Glutamatergic neuron (in vitro differentiated cells): Measurements from ENCODE around the gene ST8SIA2. TPM values are rescaled to one million over a fixed set of nuclear protein-coding genes. Genes with fewer than 3 reads are reported as not detected.

Experiments used
- DNase-seq: peaks from one replicate; pipeline ENCODE4 v3.0.0; 2022
- H3K27ac Mint-ChIP-seq: one replicate; pipeline ENCODE4 v1.8.0; 2020; ENCODE audit warnings: mild to moderate bottlenecking, mixed read lengths, inconsistent platforms; ENCODE audit not compliant: unreplicated experiment
- H3K27me3 Mint-ChIP-seq: one replicate; pipeline ENCODE4 v1.8.0; 2020; ENCODE audit warnings: mild to moderate bottlenecking, moderate library complexity, mixed read lengths, inconsistent platforms; ENCODE audit not compliant: unreplicated experiment
- H3K36me3 Mint-ChIP-seq: one replicate; pipeline ENCODE4 v1.8.0; 2020; ENCODE audit warnings: mild to moderate bottlenecking, mixed read lengths, inconsistent platforms; ENCODE audit not compliant: unreplicated experiment
- H3K4me1 Mint-ChIP-seq: one replicate; pipeline ENCODE4 v1.8.0; 2020; ENCODE audit warnings: mild to moderate bottlenecking, low read depth, mixed read lengths, inconsistent platforms; ENCODE audit not compliant: unreplicated experiment
- H3K4me3 Mint-ChIP-seq: one replicate; pipeline ENCODE4 v1.8.0; 2020; ENCODE audit warnings: mild to moderate bottlenecking, mixed read lengths, inconsistent platforms; ENCODE audit not compliant: unreplicated experiment
- H3K9me3 Mint-ChIP-seq: one replicate; pipeline ENCODE4 v1.8.0; 2020; ENCODE audit warnings: mild to moderate bottlenecking, moderate library complexity, mixed read lengths, inconsistent platforms; ENCODE audit not compliant: unreplicated experiment
- CTCF ChIP-seq: fragments of 200-600 bp; sonication (generic); IDR thresholded peaks from one replicate; pipeline ENCODE4 v1.5.0; 2021; ENCODE audit not compliant: partially characterized antibody, unreplicated experiment
- total RNA-seq: library from RNA; stranded (reverse); fragmentation: NEBNext Ultra II Directional; extraction: Animal tissue kit (Norgen Biotek cat#: 25700); gene quantifications from one replicate; pipeline ENCODE4 v1.2.1, GENCODE V29; 2021; ENCODE audit not compliant: unreplicated experiment

The ST8SIA2 gene
- total RNA-seq, 1 donor from 2014 or later = 30.4 TPM

DNA sequence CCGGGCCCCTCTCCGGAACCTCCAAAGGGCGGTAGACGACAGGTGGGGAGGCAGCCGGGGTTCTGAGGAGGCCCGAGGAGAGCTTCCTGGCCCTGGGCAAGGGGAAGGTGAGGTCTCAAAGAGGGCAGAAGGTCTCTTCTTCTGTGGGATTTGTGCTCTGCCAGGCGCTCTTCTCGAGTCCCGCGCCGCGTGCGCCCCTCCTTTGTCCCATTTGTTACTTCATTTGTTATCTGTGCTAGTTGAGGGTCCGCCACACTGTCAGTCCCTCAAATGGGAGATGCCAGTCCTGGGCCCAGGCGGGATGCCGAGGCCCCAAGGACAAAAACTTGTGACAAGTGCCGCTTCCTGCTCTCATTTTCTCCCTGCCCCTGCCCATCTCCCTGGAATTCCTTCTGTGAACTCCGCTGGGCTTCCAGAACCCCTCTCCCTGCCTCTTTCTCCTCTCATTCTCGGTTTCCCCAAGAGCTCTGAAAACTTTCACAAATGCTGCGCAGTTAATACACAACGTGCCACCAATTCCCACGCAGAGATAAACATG, 1.5 kb downstream of the ST8SIA2 start:
- Mint-ChIP-seq H3K27me3 (peaks cover 26% of the 10 kb centered on the region), H3K36me3 (peaks cover 4% of the 10 kb centered on the region), H3K4me3 (peak overlapping the region; percentile 94), H3K4me1 (peaks cover 11% of the 10 kb centered on the region), H3K27ac (peak overlapping the region; percentile 91), H3K9me3 (peaks cover 8% of the 10 kb centered on the region)
- TF ChIP-seq CTCF = no peak
- no peak for DNase-seq

DNA sequence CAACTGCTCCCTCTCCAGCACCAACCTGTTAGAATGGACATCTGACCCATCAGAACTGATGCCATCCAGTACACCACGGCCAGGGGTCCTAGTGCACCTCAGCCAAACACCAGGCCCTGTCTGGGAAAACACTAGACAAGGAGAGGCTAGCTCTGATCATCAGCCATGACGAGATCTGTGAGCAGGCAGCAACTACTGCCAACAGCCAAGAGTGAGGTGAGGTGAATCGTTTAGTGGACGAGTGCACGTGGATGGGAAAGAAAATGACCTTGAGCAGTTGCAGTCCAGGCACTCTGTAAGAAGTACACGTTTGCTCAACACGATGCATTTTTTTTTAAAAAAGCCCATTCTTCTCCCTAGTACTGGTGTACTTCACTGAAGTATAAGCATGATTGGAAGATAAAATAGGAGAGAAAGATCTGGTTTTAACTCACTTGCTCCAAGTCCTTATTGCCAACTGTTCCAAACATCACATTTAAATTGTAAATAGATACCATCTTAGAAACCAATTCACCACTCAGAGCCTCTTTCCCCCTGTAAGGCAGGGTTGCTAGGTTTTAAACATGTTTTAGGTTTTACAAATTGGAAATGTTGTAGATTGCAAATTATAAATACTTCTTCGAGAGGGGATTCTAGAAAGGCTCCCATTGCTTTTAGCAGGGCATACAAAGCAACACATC, 5.7 kb downstream of the ST8SIA2 start:
- H3K36me3 Mint-ChIP-seq = peaks cover 8% of the 10 kb centered on the region
- H3K27me3 Mint-ChIP-seq = peaks cover 12% of the 10 kb centered on the region
- no peak for TF ChIP-seq CTCF
- DNase-seq = no peak
- H3K4me1 Mint-ChIP-seq = peaks cover 6% of the 10 kb centered on the region
- no peak overlapping the region for H3K4me3 Mint-ChIP-seq
- H3K9me3 Mint-ChIP-seq = peaks cover 4% of the 10 kb centered on the region
- no peak overlapping the region for H3K27ac Mint-ChIP-seq

- peaks cover 8% of the 10 kb centered on the region for H3K36me3 Mint-ChIP-seq
- H3K4me1 Mint-ChIP-seq = peaks cover 6% of the 10 kb centered on the region
- no peak overlapping the region for H3K27ac Mint-ChIP-seq
- peaks cover 2% of the 10 kb centered on the region for H3K9me3 Mint-ChIP-seq
- peaks cover 3% of the 10 kb centered on the region for H3K27me3 Mint-ChIP-seq
- no peak for TF ChIP-seq CTCF
- no peak for DNase-seq
- H3K4me3 Mint-ChIP-seq = no peak overlapping the region
Observed at GRCh38 chr15:92400573-92400972, 6.9 kb downstream of the ST8SIA2 start.

DNA sequence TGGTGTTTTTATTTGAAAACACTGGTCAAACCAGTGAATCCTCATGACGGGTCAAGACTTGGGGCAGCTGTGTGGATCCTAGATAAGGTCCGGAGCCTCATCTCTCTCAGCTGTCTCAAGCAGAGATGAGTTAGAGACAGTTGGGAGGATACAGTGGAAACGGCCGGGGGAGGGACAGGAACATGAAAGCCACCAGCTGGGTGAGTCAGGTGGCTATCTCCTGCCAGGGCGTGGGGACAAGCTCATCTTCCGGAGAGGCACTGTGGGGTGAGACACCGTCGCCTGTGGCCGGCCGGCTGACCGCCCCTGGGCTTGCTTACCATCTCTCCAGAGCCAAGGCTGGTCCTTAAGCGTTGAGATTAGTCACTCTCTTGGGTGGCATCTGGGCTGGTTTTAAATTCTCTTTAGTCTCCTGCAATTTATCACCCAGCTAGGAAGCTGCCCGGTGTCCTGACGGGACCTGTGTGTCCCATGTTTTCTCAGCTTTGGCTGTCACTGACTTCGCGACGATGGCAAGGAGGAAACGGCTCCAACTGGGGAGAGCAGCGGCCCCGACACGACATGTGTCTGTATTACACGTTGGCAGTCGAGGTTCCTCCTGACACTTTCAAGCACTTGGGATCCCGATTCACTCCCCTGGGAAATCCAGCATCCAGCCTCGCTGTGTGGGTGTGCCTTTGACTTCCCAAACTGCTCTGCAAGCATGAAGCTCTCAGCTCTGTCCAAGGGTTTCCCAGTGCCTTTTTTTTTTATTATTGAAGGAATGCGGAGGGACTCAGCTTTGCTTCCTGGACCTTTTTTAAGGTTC, 7.5 kb downstream of the ST8SIA2 start:
- Mint-ChIP-seq H3K9me3 (no peaks in the 10 kb centered on the region), H3K4me3 (no peak overlapping the region), H3K27me3 (peaks cover 2% of the 10 kb centered on the region), H3K4me1 (peaks cover under 1% of the 10 kb centered on the region), H3K36me3 (peaks cover 8% of the 10 kb centered on the region), H3K27ac (no peak overlapping the region)
- no peak for TF ChIP-seq CTCF
- DNase-seq = no peak

- peaks cover 8% of the 10 kb centered on the region for H3K36me3 Mint-ChIP-seq
- DNase-seq = no peak
- TF ChIP-seq CTCF = no peak
Observed at GRCh38 chr15:92402751-92403150, 9.1 kb downstream of the ST8SIA2 start.

More at GRCh38 chr15:92402751-92403150, 9.1 kb downstream of the ST8SIA2 start:
- no peaks in the 10 kb centered on the region for H3K4me1 Mint-ChIP-seq
- no peak overlapping the region for H3K27ac Mint-ChIP-seq
- no peak overlapping the region for H3K4me3 Mint-ChIP-seq
- H3K27me3 Mint-ChIP-seq = peaks cover 2% of the 10 kb centered on the region
- H3K9me3 Mint-ChIP-seq = no peaks in the 10 kb centered on the region
